HEK293 (cell line): Measurements from ENCODE around the gene TMEM218.

Experiments
- CTCF ChIA-PET: fragments of 350-600 bp; formaldehyde crosslinking; extraction: SDS; loops from one replicate; lab custom pipeline; 2021; ENCODE audit warnings: antibody characterized with exemption; lab: Yijun Ruan, JAX
- POLR2A ChIA-PET: fragments of 300-600 bp; formaldehyde crosslinking; extraction: SDS; loops from one replicate; lab custom pipeline; 2020; ENCODE audit warnings: antibody characterized with exemption, inconsistent platforms; lab: Yijun Ruan, JAX
- H3K27ac ChIP-seq: fragments of 200-500 bp; sonication (Bioruptor generic); 2 replicates; pipeline ENCODE4 v1.5.1; 2014; ENCODE audit warnings: low read depth, low read length, control low read depth, inconsistent platforms; ENCODE audit errors: extremely low read depth
- H3K36me3 ChIP-seq, 2 experiments: fragments of 200-500 bp in 1 of 2; sonication (Bioruptor generic) in 1 of 2; 1 replicate in 1 of 2; 2 replicates in 1 of 2; pipeline ENCODE4 v1.5.1; 2014 to 2017; ENCODE audit warnings: inconsistent platforms in 2 of 2, low read length in 2 of 2; ENCODE audit not compliant: control insufficient read depth in 2 of 2, insufficient read depth in 1 of 2
- H3K4me1 ChIP-seq: fragments of 200-500 bp; sonication (Bioruptor generic); 2 replicates; pipeline ENCODE4 v1.5.1; 2014; ENCODE audit warnings: mild to moderate bottlenecking, low read length, inconsistent platforms; ENCODE audit not compliant: control insufficient read depth, insufficient read depth
- H3K4me3 ChIP-seq: 2 replicates; pipeline ENCODE4 v1.5.1; 2011; ENCODE audit warnings: low read depth, mild to moderate bottlenecking, control low read depth, low read length, moderate library complexity
- H3K9me3 ChIP-seq: fragments of 200-500 bp; sonication (Bioruptor generic); 2 replicates; pipeline ENCODE4 v1.5.1; 2014; ENCODE audit warnings: low read depth, low read length, inconsistent platforms; ENCODE audit not compliant: control insufficient read depth, insufficient read depth
- CTCF ChIP-seq: fragments of 450-650 bp; formaldehyde crosslinking; IDR thresholded peaks from 2 replicates; pipeline ENCODE4 v1.5.1; 2016; ENCODE audit warnings: missing biosample characterization, missing genetic modification characterization
- PRDM4 ChIP-seq: fragments of 450-650 bp; formaldehyde crosslinking; IDR thresholded peaks from 2 replicates; pipeline ENCODE4 v1.5.1; 2017; ENCODE audit warnings: missing biosample characterization, missing genetic modification characterization
- REPIN1 ChIP-seq: fragments of 450-650 bp; formaldehyde crosslinking; IDR thresholded peaks from 2 replicates; pipeline ENCODE4 v1.5.1; 2017; ENCODE audit warnings: missing biosample characterization, missing genetic modification characterization, low read depth
- TSHZ1 ChIP-seq: fragments of 450-650 bp; formaldehyde crosslinking; IDR thresholded peaks from 2 replicates; pipeline ENCODE4 v1.5.1; 2016; ENCODE audit warnings: missing biosample characterization, missing genetic modification characterization, borderline replicate concordance
- ZBTB48 ChIP-seq: fragments of 450-650 bp; formaldehyde crosslinking; IDR thresholded peaks from 2 replicates; pipeline ENCODE4 v1.5.1; 2016; ENCODE audit warnings: missing biosample characterization, missing genetic modification characterization
- ZNF133 ChIP-seq: fragments of 450-650 bp; formaldehyde crosslinking; IDR thresholded peaks from 2 replicates; pipeline ENCODE4 v1.5.1; 2016; ENCODE audit warnings: missing biosample characterization, missing genetic modification characterization
- ZNF19 ChIP-seq: fragments of 450-650 bp; formaldehyde crosslinking; IDR thresholded peaks from 2 replicates; pipeline ENCODE4; 2016; ENCODE audit warnings: missing biosample characterization, missing genetic modification characterization, low read depth
- ZNF202 ChIP-seq: fragments of 450-650 bp; formaldehyde crosslinking; IDR thresholded peaks from 2 replicates; pipeline ENCODE4 v1.5.1; 2016; ENCODE audit warnings: missing biosample characterization, missing genetic modification characterization, borderline replicate concordance
- ZNF223 ChIP-seq: fragments of 450-650 bp; formaldehyde crosslinking; IDR thresholded peaks from 2 replicates; pipeline ENCODE4 v1.5.1; 2016; ENCODE audit warnings: missing biosample characterization, missing genetic modification characterization
- ZNF366 ChIP-seq: fragments of 450-650 bp; formaldehyde crosslinking; conservative IDR thresholded peaks from 2 replicates; pipeline ENCODE4 v1.5.1; 2016; ENCODE audit warnings: missing biosample characterization, missing genetic modification characterization
- ZNF518A ChIP-seq: fragments of 450-650 bp; formaldehyde crosslinking; conservative IDR thresholded peaks from 2 replicates; pipeline ENCODE4 v1.5.1; 2016; ENCODE audit warnings: low read depth, missing biosample characterization, missing genetic modification characterization
- ZNF558 ChIP-seq: fragments of 450-650 bp; formaldehyde crosslinking; IDR thresholded peaks from 2 replicates; pipeline ENCODE4 v1.5.1; 2016; ENCODE audit warnings: missing biosample characterization, missing genetic modification characterization
- ZNF624 ChIP-seq: fragments of 450-650 bp; formaldehyde crosslinking; IDR thresholded peaks from 2 replicates; pipeline ENCODE4 v1.5.1; 2017; ENCODE audit warnings: missing biosample characterization, missing genetic modification characterization
- ZNF660 ChIP-seq: fragments of 450-650 bp; IDR thresholded peaks from 2 replicates; pipeline ENCODE4 v1.5.1; 2018; ENCODE audit warnings: missing biosample characterization, mild to moderate bottlenecking, missing genetic modification characterization
- ZNF830 ChIP-seq: fragments of 450-650 bp; IDR thresholded peaks from 2 replicates; pipeline ENCODE4 v1.5.0; 2018; ENCODE audit warnings: missing biosample characterization, missing genetic modification characterization, low read depth, mild to moderate bottlenecking, moderate library complexity
- ZSCAN4 ChIP-seq: fragments of 450-650 bp; formaldehyde crosslinking; IDR thresholded peaks from 2 replicates; pipeline ENCODE4 v1.5.1; 2017; ENCODE audit warnings: missing biosample characterization, missing genetic modification characterization

The TMEM218 gene

GRCh38 chr11:125112208-125112604 lies 780 bp upstream of the TMEM218 start (continued):
- TF ChIP-seq ZNF518A (tag by site-specific recombination) (peak; percentile 63; the same call in 1 of the 2 replicates), CTCF (tag by site-specific recombination) (no peak), ZNF660 (tag by site-specific recombination) (0 out of 2 replicates have a peak, but pooled peaks have one; percentile 4), ZNF133 (tag by site-specific recombination) (no peak), ZNF223 (no peak)

- no peak for TF ChIP-seq ZNF624 (tag by site-specific recombination)
- no peak for TF ChIP-seq ZNF830
- no peak for TF ChIP-seq ZNF19 (tag by site-specific recombination)
- TF ChIP-seq ZNF558 (tag by site-specific recombination) = no peak
- no peak for TF ChIP-seq PRDM4
- TF ChIP-seq ZNF366 (tag by site-specific recombination) = no peak
- no peak for TF ChIP-seq REPIN1
- no peak for TF ChIP-seq ZNF202
- TF ChIP-seq TSHZ1 (tag by site-specific recombination) = no peak
- no peak for TF ChIP-seq ZBTB48 (tag by site-specific recombination)
- TF ChIP-seq ZSCAN4 (tag by site-specific recombination) = no peak
- H3K9me3 ChIP-seq = no peaks in the 10 kb centered on the region
- ChIA-PET POLR2A (interaction anchor here (1.0 to 1.8 kb wide), 5 partner anchors 15 to 235 kb away, joined by 3 to 5 read pairs (median 4); no protein-coding TSS in a partner anchor), CTCF (interaction anchor here (0.6 to 4.6 kb wide), 8 partner anchors 13 to 467 kb away, joined by 3 to 29 read pairs (median 4); no protein-coding TSS in a partner anchor)
- H3K27ac ChIP-seq = no peak overlapping the region; the same call in 1 of the 2 replicates
- no peaks in the 10 kb centered on the region for H3K4me1 ChIP-seq
- peak overlapping the region; percentile 81 for H3K4me3 ChIP-seq
- H3K36me3 ChIP-seq = no peaks in the 10 kb centered on the region
These were observed 454 bp downstream of the TMEM218 start for GRCh38 chr11:125111001-125111342.
